Suprapubic skin (tissue), 4 donors: ENCODE data around the gene XYLT1. TPM values are rescaled to one million over a fixed set of nuclear protein-coding genes. Genes with fewer than 3 reads are reported as not detected.
"Not testable (repeated sequence)": the region's sequence is repeated elsewhere in the genome, so short reads cannot be mapped to it uniquely, and the experiment has no call there.

Source experiments
- DNase-seq, 2 donors: peaks; one replicate each; pipeline ENCODE4 v3.0.0-alpha.2; 2019; ENCODE audit warnings: low spot score in 2 of 2
- H3K27ac ChIP-seq: fragments of 200-600 bp; sonication (generic); one replicate; pipeline ENCODE4 v1.5.1; 2019
- H3K27me3 ChIP-seq: fragments of 200-600 bp; sonication (generic); one replicate; pipeline ENCODE4 v1.5.1; 2019
- H3K36me3 ChIP-seq: fragments of 200-600 bp; sonication (generic); one replicate; pipeline ENCODE4 v1.5.1; 2019
- H3K4me1 ChIP-seq: fragments of 200-600 bp; sonication (generic); one replicate; pipeline ENCODE4 v1.5.1; 2019
- H3K4me3 ChIP-seq: fragments of 200-600 bp; sonication (generic); one replicate; pipeline ENCODE4 v1.5.1; 2019; ENCODE audit warnings: mild to moderate bottlenecking
- H3K9me3 ChIP-seq: fragments of 200-600 bp; sonication (generic); one replicate; pipeline ENCODE4 v1.5.1; 2019
- EP300 ChIP-seq: sonication (generic); formaldehyde crosslinking; IDR thresholded peaks from one replicate; pipeline ENCODE4 v1.6.1; 2017; ENCODE audit warnings: antibody characterized with exemption
- POLR2A ChIP-seq, 2 donors: fragments of 450-650 bp; IDR thresholded peaks; one replicate each; pipeline ENCODE4 v1.6.1; 2017; ENCODE audit warnings: antibody characterized with exemption in 2 of 2, mild to moderate bottlenecking in 2 of 2, moderate library complexity in 2 of 2
- POLR2AphosphoS5 ChIP-seq, 3 donors: sonication (generic); formaldehyde crosslinking; IDR thresholded peaks; one replicate each; pipeline ENCODE4 v1.6.1; 2017; ENCODE audit warnings: antibody characterized with exemption in 3 of 3
- WGBS: methylation state at CpG from one replicate; pipeline ENCODE4 v1.1.5; 2018; 5-methylcytosine and 5-hydroxymethylcytosine counted together
- total RNA-seq, 4 donors: library from RNA; depleted of rRNA; stranded (reverse); fragments of >200 nt; gene quantifications; one replicate each; pipeline ENCODE4 v1.1.0, GENCODE V29; 2016
- TF ChIP-seq, protein P1 (sequence below), 2 donors: fragments of 200-600 bp in 1 of 2; fragments of 450-650 bp in 1 of 2; sonication (generic) in 1 of 2; IDR thresholded peaks; one replicate each; pipeline ENCODE4 v1.5.1; 2016 to 2019; ENCODE audit warnings: antibody characterized with exemption in 2 of 2, mild to moderate bottlenecking in 1 of 2, moderate library complexity in 1 of 2

XYLT1 gene
- total RNA-seq, 4 donors from 2014 or later = 23.5 to 30.6 (median 25.7) TPM

- no peaks in the 10 kb centered on the region for H3K36me3 ChIP-seq
- H3K27me3 ChIP-seq = no peaks in the 10 kb centered on the region
- no peaks in the 10 kb centered on the region for H3K9me3 ChIP-seq
- no peak overlapping the region for H3K4me3 ChIP-seq
- H3K27ac ChIP-seq = no peak overlapping the region
- H3K4me1 ChIP-seq = no peaks in the 10 kb centered on the region
- no peak for DNase-seq
- no peak for TF ChIP-seq EP300
- no peak for TF ChIP-seq POLR2AphosphoS5 (IDR thresholded peaks at IDR 0.05)
- TF ChIP-seq, protein P1, sequence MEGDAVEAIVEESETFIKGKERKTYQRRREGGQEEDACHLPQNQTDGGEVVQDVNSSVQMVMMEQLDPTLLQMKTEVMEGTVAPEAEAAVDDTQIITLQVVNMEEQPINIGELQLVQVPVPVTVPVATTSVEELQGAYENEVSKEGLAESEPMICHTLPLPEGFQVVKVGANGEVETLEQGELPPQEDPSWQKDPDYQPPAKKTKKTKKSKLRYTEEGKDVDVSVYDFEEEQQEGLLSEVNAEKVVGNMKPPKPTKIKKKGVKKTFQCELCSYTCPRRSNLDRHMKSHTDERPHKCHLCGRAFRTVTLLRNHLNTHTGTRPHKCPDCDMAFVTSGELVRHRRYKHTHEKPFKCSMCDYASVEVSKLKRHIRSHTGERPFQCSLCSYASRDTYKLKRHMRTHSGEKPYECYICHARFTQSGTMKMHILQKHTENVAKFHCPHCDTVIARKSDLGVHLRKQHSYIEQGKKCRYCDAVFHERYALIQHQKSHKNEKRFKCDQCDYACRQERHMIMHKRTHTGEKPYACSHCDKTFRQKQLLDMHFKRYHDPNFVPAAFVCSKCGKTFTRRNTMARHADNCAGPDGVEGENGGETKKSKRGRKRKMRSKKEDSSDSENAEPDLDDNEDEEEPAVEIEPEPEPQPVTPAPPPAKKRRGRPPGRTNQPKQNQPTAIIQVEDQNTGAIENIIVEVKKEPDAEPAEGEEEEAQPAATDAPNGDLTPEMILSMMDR (IDR thresholded peaks at IDR 0.05) = no peak
- no peak for TF ChIP-seq POLR2A (IDR thresholded peaks at IDR 0.05)
- WGBS = 85% methylated on average over 4 of the region's 4 CpGs
These were observed 57.3 kb downstream of the XYLT1 start for GRCh38 chr16:17413508-17413907.

DNA sequence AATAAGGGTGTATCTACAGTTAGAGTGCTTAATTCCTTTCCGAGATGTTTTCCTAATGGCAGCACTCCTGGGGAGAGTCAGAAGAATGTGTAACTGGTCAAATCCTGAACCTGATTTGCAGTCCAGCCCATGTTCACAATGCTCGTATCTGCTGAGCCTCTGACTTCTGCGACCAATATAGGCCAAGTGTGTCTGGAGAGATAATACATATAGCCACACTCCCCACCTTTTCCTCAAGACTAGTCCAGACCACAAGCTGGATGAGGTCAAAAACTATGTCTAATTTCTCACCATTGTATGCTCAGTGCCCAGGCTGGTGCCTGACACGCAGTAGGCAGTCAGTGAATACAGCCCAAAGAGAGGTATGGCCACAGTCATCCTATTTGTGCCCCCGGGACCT lies 58.0 kb downstream of the XYLT1 start:
- Histone ChIP-seq H3K9me3 (no peaks in the 10 kb centered on the region), H3K4me3 (no peak overlapping the region), H3K27me3 (no peaks in the 10 kb centered on the region), H3K4me1 (no peaks in the 10 kb centered on the region), H3K36me3 (no peaks in the 10 kb centered on the region), H3K27ac (no peak overlapping the region)
- no peak for TF ChIP-seq EP300
- TF ChIP-seq POLR2A (IDR thresholded peaks at IDR 0.05) = no peak
- no peak for TF ChIP-seq POLR2AphosphoS5 (IDR thresholded peaks at IDR 0.05)
- TF ChIP-seq, protein P1 (IDR thresholded peaks at IDR 0.05) = no peak
- no peak for DNase-seq
- 91% methylated on average over 5 of the region's 5 CpGs for WGBS

GRCh38 chr16:17412221-17412620 lies 58.5 kb downstream of the XYLT1 start:
- DNase-seq = no peak
- Histone ChIP-seq H3K4me3 (no peak overlapping the region), H3K4me1 (peaks cover 2% of the 10 kb centered on the region), H3K9me3 (no peaks in the 10 kb centered on the region), H3K36me3 (no peaks in the 10 kb centered on the region), H3K27ac (no peak overlapping the region), H3K27me3 (no peaks in the 10 kb centered on the region)
- TF ChIP-seq, protein P1 (IDR thresholded peaks at IDR 0.05) = no peak
- no peak for TF ChIP-seq POLR2AphosphoS5 (IDR thresholded peaks at IDR 0.05)
- TF ChIP-seq POLR2A (IDR thresholded peaks at IDR 0.05) = no peak
- TF ChIP-seq EP300 = no peak
- 64% methylated on average over 6 of the region's 7 CpGs for WGBS

GRCh38 chr16:17411263-17411662 lies 59.5 kb downstream of the XYLT1 start:
- Histone ChIP-seq H3K4me1 (peaks cover 5% of the 10 kb centered on the region), H3K36me3 (no peaks in the 10 kb centered on the region), H3K27ac (no peak overlapping the region), H3K4me3 (no peak overlapping the region), H3K27me3 (no peaks in the 10 kb centered on the region), H3K9me3 (no peaks in the 10 kb centered on the region)
- no peak for DNase-seq
- TF ChIP-seq, protein P1 (IDR thresholded peaks at IDR 0.05) = no peak
- TF ChIP-seq EP300 (no peak), POLR2AphosphoS5 (IDR thresholded peaks at IDR 0.05) (no peak), POLR2A (IDR thresholded peaks at IDR 0.05) (no peak)
- WGBS = 89% methylated on average over 2 of the region's 2 CpGs

DNA sequence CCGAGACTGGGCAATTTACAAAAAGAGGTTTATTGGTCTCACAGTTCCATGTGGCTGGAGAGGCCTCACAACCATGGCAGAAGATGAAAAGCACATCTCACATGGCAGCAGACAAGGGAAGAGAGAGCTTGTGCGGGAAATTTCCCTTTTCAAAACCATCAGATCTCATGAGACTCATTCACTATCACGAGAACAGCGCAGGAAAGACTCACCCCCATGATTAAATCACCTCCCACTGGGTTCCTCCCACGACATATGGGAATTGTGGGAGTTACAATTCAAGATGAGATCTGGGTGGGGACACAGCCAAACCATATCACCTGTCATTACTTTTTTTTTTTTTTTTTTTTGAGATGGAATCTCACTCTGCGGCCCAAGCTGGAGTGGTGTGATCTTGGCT lies 60.4 kb downstream of the XYLT1 start:
- 90% methylated on average over 6 of the region's 6 CpGs for WGBS

GRCh38 chr16:17409894-17410293 lies 60.9 kb downstream of the XYLT1 start:
- Histone ChIP-seq H3K4me1 (peaks cover 13% of the 10 kb centered on the region), H3K4me3 (no peak overlapping the region), H3K27me3 (no peaks in the 10 kb centered on the region), H3K9me3 (no peaks in the 10 kb centered on the region), H3K27ac (no peak overlapping the region), H3K36me3 (no peaks in the 10 kb centered on the region)
- no peak for DNase-seq
- TF ChIP-seq POLR2A (IDR thresholded peaks at IDR 0.05) = no peak
- no peak for TF ChIP-seq EP300
- no peak for TF ChIP-seq POLR2AphosphoS5 (IDR thresholded peaks at IDR 0.05)
- TF ChIP-seq, protein P1 (IDR thresholded peaks at IDR 0.05) = no peak
- 93% methylated on average over 3 of the region's 3 CpGs for WGBS

More for the DNA sequence above, 60.4 kb downstream of the XYLT1 start:
- H3K4me3 ChIP-seq, H3K27me3 ChIP-seq, H3K9me3 ChIP-seq, H3K27ac ChIP-seq, DNase-seq, H3K36me3 ChIP-seq, H3K4me1 ChIP-seq: not testable (repeated sequence)
